Panc1 (cell line): ENCODE measurements around the gene PTTG1IP.

Experiments used
- CTCF ChIP-seq: fragments of 450-650 bp; IDR thresholded peaks from 2 replicates; pipeline ENCODE4 v1.5.1; 2017; ENCODE audit warnings: mild to moderate bottlenecking
- POLR2AphosphoS5 ChIP-seq: IDR thresholded peaks from 2 replicates; pipeline ENCODE4 v1.6.1; 2012; ENCODE audit warnings: mild to moderate bottlenecking, low read depth, low read length, moderate library complexity
- SIN3A ChIP-seq: IDR thresholded peaks from 2 replicates; pipeline ENCODE4 v1.6.1; 2012; ENCODE audit warnings: low read depth, mild to moderate bottlenecking, low read length, moderate library complexity, borderline replicate concordance; ENCODE audit not compliant: insufficient read depth

- TF ChIP-seq CTCF = no peak
- no peak for TF ChIP-seq POLR2AphosphoS5
- TF ChIP-seq SIN3A = no peak
These were observed 1.8 kb upstream of the PTTG1IP start for GRCh38 chr21:44875316-44875700.
